GM18907 (cell line): Measurements from ENCODE around the gene CADM2.
"Not testable (repeated sequence)": the region's sequence is repeated elsewhere in the genome, so short reads cannot be mapped to it uniquely, and the experiment has no call there.

Experiments used
- ATAC-seq: cut with Tn5 transposase; IDR thresholded peaks from one replicate; pipeline ENCODE4 v1.9.1; 2021; ENCODE audit warnings: mild to moderate bottlenecking, moderate library complexity; ENCODE audit not compliant: unreplicated experiment

The CADM2 gene

DNA sequence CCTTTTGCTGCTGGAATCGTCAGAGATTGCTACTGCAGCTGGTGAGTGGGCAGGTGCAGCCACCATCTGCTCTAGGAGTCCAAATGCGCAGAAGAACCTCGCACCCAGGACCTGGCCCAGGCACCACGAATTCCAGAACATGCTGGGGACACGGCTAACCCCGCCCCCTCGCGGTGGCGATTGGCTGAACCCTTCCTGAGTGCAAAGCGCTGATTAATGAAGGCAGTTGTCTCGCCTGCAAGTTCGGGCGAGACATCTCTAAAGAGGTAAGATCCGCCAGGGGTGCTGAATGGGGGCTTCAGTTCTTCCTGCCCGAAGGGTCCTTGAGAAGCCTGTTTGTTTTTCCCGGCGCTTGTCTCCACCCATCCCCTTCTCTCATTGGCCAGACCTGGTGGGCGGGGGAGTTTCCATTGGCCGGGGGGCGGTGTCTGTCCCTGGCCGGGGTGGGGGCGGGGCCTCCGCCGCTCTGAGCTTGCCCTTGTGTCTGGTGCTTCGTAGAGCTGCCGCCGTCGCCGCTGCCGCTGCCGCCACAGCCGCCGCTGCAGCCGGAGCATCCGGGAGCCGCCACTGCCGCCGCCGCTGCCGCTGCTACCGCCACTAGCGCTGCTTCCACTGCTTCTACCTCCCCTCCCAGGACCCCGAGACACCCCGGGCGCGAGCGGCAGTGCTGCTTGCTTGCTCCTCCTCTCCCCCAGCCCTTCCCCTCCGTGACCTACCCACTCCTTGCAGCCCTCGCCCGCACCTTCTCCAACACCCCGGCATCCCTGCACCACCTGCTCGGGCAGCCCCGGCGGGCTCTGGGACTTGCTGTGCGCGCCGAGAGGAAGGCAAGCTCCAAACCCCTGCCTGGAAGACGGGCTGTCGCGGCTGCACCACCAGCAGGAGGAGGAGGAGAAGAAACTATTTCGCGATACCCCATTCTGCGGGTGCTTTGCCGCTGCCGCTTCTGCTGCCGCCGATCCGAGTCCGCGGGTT is at the start of gene CADM2:
CADM2 (plus strand) TSS at position 495 of the 975 bp plus-strand sequence.
- peak; percentile 97 for ATAC-seq

DNA sequence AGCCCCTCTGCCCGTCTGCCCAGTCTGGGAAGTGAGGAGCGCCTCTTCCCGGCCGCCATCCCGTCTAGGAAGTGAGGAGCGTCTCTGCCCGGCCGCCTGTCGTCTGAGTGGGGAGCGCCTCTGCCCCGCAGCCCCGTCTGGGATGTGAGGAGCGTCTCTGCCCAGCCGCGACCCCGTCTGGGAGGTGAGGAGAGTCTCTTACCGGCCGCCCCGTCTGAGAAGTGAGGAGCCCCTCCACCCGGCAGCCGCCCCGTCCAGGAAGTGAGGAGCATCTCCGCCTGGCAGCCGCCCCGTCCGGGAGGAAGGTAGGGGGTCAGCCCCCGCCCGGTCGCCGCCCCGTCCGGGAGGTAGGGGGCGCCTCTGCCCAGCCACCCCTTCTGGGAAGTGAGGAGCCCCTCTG is 40.2 kb upstream of the CADM2 start:
- not testable (repeated sequence) for ATAC-seq

DNA sequence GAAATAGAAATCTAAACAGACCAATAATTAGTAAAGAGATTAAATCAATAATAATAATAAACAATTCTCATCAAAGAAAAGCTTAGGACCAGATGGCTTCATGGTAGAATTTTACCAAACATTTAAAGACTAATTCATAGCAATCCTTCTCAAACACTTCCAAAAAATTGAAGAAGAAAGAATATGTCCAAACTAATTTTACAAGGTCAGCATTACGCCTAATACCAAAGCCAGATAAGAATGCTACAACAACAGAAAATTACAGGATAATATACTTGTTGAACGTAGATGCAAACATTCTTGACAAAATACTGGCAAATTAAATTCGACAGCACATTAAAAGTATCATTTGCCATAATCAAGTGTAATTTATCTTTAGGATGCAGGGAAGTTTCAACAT is 36.1 kb upstream of the CADM2 start:
- ATAC-seq: no peak

DNA sequence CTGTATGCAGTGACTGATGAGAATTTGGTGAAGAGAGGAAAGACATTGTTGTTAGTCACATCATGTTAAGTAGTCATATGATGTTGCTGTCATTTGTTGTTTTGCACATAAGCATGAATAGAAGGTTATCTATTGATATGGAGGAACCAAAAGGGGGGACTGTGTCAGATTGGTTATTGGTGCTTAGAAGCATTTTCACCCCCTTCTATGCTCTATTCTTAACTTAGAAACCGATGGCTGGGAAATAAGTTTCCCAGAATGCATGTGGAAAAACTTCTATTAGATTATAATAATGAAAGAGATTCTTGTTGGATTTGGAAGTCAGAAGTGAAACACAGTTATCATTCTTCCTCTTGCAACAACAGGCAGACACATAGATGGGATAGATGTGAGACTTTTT is 33.2 kb upstream of the CADM2 start:
- ATAC-seq: no peak

DNA sequence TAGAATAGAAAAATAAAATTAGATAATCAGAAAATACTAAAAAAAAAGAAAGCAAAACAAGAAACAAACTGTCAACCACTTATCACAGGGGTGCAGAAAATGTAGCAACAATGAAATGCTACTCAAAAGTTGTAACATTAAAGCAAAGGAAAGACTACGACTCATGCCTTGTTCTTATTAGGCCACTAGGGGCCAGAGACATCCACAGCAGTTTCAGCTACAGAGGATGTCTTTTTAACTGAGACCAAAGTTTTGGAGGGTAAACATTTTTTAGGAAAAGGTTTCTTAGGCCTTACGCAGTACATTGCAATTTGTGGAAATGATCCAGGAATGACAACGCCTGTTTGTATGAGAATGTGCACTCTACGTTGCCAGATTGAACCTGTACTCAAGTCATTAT is 15.4 kb upstream of the CADM2 start:
- no peak for ATAC-seq

DNA sequence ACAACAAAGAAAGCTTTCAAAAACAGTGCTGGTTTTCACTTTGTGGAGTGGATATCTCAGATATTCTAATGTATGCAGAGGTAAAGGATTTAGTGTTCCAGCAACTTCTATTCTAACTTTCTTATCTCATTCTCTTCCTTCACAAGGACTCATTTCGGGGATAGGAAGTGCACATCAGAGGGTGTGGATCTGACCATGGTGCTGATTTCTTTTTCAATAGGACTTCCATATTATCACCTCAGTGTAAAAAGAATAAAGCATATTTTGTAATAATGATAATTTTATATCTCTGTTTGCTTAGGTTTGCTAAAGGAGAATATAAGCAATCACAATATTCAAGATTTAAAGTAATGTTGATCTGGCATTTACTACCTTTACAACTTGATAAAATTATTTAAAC is 12.5 kb upstream of the CADM2 start:
- ATAC-seq: no peak

DNA sequence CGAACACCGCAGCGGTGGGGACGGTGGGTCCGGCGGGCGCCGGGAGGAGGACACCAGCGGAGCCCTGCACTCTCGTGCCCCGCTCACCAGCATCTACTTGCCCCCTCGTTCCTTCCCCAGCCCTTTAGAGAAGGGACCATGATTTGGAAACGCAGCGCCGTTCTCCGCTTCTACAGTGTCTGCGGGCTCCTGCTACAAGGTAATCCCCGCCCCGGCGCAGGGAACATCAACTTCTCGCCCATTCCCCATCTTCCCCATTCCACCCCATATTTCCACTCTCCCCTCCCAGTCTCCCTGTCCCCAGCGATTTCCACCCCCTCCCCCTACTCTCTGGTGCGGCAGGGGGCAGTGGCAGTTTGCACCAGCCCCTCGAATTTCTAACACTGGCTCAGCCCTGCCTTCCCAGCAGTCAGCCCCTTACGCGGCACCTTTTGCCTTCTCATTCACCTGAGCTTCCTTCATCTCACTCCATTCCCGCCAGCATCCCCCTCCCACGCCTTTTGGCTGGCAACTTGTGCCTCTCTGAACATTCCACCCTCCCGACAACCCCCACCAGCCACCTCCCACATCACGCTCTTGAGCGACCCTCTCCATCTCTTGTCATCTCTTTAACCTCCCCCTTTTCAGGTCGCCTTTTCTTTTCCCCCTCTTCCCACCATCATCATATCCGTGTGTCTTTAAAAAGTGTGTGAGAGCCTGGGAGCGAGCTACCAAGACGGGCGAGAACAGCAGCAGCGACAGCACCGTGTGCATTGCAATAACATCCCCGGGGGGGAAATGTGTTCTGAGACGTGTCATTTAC is 882 bp downstream of the CADM2 start:
- ATAC-seq: no peak

DNA sequence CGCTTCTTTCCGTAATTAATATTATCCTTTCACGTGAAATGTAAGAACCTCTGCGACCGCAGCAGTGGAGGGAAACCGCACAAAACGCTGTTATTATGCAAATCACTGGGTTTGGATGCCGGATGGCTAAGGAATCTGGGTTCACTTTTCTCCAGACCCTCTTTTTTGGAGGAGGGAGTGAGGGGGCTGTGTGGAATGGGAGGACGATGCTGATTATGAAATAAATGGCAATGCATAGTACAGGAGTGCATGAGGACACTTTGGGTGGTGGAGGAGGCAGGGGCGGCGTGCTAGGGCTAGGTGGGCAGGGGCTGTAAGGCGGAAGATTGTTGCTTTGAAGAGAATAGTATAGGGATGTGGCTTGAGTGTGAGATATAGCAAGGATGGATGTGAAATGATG is 1.8 kb downstream of the CADM2 start:
- no peak for ATAC-seq

DNA sequence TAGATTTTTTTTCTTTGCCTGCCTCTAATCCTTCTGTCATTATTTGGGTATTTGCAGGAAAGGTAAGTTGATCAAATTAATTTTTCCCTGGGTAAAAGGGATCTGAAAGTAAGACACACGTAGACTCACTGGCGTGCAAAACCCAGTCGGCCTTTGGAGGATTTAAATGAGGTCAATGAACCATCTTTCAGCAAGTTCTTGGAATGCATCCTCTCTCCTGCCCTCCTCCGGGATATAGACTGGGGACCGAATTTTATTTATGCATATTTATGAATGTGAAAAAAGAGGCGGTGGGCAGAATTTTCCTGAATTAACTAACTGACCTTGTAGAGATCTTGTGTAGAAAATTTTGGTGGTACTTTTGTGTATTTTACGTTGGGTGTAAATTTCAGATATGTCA is 2.2 kb downstream of the CADM2 start:
- ATAC-seq: no peak

DNA sequence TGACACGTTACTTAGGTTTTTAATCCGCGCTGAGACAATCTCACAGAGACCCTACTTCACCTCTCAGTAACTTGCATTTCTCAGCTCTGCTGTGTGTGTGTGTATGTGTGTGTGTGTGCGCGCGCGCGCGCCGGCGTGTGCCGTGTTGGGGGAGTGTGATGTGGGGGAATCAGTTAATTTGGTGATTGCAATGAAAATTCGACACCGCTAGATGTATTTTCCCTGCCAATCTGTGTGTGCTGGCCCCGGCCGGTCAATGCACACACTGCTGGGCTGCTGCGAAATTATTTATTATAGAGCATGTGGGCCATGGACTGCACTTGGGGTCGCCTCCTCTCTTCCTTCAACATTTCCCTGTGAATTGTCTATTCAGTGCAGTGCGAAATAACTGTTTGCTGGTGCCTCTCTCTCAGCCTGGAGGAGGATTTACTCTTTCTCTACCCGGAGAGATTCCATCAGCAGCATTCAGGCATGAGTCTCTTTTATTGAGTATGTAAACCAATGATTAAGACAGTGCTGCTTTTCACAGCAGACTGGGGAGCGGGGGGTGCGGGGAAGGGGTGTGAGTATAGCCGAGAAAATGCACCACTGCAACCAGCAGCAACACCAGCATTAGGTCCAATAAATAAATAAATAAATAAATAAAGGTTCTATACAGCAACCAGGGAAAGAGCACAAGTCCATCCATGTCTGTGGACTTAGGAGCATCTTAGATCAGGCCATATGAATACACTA is 2.9 kb downstream of the CADM2 start:
- no peak for ATAC-seq

DNA sequence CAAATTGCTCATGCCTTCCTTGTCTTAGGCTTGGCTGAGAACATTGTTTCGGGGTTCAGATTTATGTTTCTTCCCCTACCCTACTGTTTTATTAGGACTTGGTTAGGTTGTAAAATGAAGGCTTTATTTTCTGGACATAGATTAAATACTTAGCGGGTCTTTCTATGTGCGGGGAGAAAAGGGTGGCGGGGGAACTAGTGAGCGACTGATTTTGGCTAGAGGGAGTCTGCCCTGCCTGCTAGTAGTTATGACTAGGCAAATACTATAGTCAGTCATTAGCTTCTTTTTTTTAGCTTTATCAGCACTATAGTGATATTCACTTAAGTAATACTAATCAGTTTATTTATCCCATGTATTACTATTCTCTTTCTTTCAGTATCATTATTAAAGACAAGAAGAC is 3.6 kb downstream of the CADM2 start:
- ATAC-seq: no peak

DNA sequence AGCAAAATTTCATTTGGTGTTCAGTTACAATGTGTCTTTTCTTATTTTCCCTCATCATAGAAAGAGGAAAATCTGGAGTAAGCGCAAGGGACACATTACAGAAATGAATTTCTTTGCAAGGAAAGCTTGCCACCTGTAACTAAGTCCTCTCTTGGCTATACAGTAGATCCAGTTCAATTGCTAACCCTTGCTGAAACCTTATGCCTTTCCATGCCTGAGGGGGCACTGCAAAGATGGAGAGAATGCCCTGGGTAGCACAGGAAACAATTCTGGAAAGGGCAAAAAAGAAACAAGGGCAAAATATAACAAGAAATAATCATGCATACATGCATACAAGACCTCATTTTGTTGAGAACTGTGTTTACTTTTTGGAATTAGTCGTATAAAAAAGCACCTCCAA is 4.3 kb downstream of the CADM2 start:
- ATAC-seq: no peak

DNA sequence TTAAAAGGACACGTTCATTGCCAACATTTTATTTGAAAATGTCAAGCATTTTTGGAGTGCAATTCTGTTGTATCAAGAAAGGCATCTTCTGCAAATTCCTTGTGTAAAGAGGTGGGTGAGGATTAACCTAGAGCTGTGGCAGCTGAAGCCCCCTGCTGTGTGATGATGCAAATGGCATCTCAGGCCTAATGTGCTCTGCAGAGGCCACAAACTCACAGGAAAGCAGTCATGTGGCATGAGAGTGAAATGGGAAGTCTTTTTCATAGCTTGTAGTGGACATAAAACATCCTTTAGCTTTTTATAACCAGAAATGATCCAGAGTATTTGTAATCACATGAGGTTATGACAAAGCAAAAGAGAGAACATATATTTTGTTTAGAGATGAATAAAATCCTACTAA is 6.4 kb downstream of the CADM2 start:
- ATAC-seq: no peak

DNA sequence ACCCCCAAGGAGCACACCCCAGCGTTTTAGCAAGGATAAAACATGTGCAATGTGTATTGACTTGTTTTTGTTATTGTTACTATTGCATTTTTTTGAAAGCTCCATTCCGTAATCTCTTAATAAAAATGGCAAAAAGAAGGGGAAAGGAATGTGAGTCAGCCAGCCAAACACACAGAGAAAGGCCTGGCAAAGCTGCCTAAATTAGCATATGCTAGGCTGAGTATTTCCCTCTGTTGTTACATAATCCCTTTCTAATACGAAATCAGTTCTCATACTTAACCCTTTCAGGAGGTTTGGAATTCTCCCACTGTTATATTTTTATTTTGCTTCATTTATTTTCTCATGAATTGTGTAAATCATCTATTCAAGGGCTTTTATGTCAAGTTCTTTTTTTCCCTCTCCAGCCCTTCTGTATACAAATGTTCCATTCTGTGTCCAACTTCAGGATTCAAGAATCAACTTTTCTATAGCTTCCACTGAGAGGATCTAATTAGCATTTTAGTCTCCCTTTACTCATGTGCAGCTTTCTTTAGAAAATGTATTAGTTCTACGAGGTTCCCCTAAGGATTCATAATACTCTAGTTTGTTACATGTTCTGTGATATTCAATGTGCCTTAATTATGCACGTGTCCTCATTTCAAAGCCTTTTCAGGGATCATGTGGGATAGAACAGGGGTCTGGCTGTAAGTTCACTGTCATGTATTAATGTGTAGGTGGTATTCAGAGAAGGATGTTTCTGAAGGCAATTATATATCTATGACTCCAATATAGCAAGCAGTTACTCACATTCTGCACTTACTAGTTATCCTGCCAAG is 9.2 kb downstream of the CADM2 start:
- no peak for ATAC-seq

DNA sequence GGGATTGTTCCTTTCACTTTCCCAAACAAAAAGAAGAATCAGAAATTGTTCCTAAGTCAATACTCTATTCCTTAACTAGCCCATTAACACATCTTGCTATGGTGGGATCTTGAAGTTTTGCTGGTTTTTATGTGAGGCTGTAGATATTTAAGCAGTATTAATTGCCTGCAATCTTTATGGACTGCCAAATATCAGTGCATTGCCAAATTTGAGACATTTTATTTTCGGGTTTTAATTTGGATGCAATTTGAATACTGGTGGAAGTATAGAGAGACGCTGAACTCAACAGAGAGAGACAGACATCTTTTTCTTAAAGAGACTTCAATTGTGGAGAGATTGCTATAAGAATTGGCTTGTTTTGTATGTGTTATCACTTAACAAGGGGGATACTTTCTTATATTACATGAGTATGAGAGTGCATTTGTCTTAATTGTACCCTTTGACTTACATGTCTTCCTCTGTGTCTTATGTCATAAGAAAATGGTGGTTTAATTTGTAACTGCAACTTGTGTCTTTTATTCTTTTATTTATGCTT is 10.0 kb downstream of the CADM2 start:
- no peak for ATAC-seq

DNA sequence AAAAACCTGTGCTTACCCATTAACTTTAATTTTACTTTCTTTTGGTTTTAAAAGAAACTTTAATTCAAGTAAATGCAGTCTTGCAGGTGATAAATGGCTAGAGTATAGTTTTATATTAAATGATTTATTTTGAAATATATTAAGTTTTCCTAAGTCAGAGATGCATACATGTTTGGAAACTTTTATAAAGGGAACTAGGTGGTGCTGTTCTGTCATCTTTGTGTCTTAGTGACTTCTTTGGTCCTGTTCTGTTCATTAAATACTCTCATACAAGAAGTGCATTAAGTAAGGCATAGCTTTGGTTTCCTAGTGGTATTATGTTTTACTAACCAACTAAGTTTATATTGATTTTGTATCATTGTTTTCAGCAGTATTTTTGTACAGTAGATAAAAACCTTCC is 15.6 kb downstream of the CADM2 start:
- no peak for ATAC-seq

DNA sequence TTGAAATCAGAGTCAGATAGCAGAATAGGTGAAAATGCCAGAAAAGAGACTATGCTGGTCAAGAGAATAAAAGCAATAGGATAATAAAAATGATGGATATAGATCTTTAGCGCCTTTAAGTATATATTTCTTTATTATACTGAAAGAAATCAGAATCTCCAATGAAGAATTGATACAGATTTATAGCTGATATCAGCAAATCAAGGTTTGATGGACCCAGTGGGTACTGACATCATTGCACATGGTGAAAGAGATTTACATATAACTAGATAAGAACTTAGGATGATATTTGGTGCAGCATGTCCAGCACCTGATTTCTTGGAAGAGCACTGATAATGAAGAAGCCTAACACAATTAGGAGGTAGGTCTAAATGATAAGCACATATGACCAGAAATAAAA is 18.2 kb downstream of the CADM2 start:
- ATAC-seq: no peak

DNA sequence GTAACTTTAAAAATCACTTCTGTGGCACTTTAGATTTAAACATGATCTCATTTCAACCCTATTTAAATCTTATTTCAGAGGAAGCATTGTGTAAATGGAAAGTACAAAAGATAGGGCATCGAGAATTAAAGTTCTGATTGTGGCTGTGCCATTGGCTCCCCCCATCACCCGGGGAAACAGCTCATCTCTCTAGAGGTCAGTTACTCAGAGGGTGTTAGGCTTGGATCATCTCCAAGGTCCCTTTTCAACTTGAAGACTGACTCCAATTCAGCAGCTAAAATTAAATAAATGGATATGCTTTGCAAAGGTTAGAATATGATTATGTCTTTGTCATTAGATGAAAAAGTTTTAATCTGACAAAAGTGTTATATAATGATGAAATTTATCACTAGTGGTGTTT is 20.1 kb downstream of the CADM2 start:
- no peak for ATAC-seq

DNA sequence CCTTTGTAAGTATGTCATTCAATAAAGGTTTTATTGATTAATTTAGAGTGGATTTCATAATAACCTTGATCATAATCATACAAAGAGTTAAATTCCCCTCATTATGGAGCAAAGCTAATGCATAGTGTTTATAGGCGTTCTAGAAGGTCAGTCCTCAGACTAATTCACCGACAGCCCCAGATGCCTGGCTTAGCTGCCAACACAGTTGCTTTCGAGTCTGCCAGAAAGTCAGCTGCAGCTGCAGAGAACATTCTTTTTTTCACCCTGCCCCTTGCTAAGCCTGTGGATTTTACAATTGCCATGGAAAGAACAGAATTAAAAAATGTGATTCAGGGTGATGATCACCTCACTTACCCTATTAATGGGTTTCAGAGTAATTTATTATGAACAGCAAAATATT is 21.2 kb downstream of the CADM2 start:
- no peak for ATAC-seq

DNA sequence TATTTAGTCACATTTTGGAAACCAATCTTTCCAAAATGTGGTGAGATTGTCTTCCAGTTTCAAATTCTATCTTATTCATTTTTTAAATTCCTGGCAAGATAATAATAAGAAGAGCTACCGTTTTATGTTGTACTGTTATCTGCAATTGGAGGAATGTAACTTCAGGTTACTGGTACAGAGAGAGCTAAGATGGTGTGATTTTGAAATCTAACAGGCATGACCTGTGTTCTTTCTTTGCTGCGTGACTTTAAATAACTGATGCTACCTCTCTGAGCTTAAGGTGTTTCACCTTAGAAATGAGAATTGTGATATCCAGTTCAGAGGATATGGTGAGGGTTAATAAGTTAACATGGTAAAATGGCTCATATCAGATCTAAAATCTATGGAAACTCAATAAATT is 21.7 kb downstream of the CADM2 start:
- ATAC-seq: no peak
